Bone marrow (tissue), 2 donors: ENCODE results near the gene ZFAND3.
"Not testable (repeated sequence)": the region's sequence is repeated elsewhere in the genome, so short reads cannot be mapped to it uniquely, and the experiment has no call there.

Source experiments
- DNase-seq, 2 donors: peaks; one replicate each; lab custom pipeline; 2025; lab: John Stamatoyannopoulos, UW

The ZFAND3 gene

GRCh38 chr6:37865504-37865903 is 46.0 kb downstream of the ZFAND3 start:
- no peak for DNase-seq

DNA sequence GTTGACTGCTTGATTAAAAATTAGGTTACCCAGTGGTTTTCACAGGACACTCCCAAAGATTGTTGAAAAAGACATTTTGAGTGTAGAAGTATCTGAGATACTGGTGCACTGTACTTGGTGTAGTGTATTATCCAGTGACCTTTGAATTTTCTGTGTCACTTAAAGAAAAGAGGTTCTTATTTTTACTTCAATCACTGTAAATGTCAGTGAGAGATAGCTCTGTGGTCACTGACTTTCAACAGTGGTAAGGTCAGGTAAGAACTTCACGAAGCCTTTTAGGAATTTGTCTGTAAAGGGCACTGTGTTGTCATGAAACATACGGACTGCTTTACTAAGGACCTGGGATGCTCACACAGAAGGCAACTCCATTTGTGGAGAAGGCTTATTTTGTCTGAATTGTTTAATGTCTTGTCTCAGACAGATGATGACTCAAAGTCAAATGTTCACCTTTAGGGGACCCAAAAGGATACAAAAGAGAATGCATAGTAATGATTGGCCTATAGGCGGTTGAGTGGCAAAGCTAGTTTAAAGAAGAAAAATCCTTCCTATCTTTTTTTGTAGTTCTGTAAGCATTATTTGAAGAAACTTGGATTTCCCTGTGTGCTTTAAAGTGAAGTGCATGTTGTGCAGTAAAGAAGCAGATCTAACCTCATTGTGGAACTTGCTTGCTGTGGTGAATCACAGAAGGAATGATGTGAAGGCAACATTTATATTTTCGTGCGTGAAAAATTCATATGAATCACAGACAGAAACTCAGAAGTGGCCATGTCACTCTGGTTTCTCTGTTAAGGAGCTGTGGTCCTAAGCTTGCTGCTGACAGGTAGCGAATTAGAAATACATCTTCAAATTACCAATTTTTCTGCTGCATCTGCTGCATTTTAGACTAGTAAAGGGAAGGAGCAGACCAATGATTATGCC is 47.3 kb downstream of the ZFAND3 start:
- DNase-seq = no peak

- DNase-seq = peak in 1 of 2 donors; percentile 7
Measured at GRCh38 chr6:37867756-37868446, 48.4 kb downstream of the ZFAND3 start.

DNA sequence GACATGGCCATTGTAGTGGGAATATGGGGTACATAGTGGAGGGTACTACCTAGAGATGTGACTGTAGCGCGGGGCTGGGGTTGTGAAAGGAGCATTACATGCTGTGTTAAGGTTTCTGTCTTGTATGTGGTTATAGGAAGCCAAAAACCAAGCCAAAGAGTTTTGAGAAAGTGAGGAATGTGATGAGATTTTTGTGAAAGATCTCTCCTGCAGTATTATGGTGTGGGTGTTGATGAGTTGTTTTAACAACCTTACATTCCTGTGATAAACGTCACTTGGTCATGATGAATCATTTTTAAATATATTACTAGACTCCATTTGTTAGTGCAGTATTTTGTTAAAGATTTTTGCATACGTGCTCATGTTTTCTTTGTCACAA is 48.9 kb downstream of the ZFAND3 start:
- no peak for DNase-seq

DNA sequence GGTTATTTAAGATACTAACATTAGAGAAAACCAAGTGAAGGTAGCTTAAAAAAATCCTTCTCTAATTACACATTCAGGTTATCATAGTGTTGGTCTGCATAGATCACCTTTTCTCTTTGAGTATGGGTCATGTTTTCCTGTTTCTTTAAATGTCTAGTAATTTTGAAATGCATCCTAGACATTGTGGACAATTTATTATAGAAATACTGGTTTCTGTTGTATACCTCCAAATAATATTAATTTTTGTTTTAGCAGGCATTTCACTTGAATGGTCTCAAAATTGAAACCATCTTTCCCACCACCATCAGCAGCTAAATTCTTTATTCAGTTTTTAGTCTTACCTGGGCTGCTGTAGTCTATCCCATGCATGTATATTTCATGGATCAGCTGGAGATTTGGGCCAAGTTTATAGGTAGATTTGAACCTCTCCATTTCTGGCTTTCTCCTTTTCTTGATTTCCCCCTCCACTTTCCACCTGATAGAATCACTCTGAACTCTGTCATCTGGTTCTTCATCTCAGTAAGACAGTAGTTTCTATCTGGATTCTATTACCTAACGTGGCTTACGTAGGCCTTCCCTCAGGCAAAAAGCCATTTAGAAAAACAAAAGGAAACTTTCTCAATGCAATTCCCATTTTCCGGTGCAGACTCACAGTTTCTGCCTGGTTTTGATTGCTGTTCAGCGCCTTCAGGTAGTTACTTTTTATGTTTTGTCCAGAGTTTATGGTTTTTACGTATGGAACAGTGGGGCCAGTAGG is 52.3 kb downstream of the ZFAND3 start:
- DNase-seq = no peak

DNA sequence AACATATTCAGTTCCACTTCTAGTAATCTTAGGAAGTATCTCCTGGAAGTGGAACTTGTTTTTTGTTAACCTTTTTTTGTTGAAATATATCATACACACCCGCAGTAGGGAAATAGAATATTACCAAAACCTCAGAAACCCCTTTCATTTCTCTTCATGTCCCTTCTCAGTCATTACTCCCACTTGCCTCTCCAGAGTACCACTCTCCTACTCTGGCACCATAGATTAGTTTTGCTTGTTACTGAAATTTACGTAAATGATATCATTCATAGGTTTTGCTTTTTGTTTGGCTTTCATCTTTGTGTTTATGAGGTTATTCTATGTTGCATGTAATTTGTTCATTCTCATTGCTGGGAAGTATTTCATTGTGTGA is 52.8 kb downstream of the ZFAND3 start:
- DNase-seq = no peak

DNA sequence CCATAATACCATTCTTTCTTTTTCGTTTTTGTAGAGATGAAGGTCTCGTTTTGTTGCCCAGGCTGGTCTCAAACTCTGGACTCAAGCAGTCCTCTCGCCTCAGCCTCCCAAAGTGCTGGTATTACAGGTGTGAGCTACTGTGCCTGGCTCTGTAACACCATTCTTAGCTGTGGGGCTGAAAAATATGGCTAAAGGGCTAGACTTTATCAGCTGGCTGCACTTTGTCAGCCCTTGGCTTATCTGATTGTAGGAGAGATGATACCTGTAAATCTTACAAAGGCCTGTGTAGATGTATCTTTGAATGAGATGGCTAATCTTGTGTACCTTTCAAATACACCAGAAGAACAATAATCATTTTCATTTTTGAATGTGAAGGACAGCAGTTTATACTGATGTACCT is 55.2 kb downstream of the ZFAND3 start:
- no peak for DNase-seq

DNA sequence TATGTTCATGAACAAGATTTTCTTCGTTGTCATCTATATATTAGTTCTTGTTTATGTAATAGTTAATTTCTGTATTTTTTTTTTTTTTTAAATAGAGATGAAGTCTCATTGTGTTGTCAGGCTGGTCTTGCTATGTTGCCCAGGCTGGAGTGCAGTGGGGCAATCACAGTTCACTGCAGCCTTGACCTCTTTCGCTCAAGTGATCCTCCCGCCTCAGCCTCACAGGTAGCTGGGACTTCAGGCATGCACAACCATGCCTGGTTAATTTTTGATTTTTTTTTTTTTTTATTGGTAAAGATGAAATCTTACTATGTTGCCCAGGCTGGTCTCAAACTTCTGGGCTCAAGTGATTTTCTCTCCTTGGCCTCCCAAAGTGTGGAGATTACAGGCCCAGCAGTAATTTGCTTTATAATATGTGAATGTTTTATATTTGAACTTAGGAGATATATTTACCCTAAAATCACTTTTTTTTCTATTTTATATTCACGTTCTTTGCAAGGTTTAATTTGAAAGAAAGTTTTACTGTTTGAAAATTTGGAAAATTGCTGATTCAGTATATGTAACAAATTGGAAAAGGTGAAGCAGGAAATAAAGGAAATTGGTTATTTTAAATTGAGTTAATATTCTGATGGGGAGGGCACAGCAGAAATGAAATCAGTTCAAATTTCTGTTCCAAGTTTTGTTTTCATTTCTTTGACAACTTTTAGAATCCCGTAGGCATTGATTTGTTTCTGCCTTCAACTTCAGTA is 56.2 kb downstream of the ZFAND3 start:
- no peak for DNase-seq

DNA sequence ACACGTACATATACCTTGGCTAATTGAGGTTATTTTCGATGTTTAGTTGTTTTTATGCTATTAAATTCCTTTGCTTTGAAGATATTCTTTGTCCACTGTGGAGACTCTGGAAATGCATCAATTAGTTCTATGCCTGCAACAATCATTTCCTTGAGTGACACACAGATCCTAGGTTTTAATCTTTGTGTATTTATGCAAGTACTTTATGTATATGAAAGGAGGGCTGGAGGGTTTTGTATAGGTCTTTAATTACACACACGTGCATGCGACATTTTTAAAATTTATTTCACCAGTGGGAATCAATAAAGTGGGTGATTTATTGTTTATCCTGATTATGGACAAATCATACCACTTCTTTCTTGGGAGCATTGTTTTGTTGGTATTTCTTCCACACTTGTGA is 57.3 kb downstream of the ZFAND3 start:
- DNase-seq = no peak

DNA sequence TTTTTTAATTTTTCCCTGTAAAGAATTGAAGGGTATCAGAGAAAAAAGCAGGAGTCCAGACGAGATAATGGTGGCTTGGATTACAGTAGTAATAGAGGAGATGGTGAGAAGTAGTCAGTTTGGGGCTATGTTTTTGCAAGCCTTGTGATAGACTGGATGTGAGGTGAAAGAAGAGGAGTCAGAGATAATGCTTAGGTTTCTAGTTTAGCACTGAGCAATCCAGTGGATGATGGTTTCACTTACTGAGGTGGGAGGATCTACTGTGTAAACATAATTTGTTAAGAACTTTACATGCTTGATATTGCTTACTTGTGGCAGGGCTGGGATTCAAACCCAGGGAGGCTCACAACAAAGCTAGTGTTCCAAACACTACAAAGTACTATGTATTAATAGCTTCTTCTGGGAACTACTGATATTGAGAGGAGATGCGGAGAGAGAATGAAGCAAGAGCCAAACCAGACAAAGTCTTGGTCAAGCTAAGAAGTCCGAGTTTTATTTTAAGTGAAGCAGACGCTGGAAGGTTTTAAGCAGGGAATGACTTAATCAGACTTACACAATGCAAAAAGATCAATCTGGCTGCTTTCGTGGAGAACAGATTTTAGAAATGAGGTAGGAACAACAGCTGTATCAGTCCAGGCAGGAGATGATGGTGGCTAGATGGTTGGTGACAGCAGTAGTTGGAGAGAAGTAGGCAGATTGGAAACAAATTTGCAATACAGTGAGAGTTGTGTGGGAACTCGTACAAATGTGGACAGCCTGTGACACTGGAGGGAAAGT is 58.0 kb downstream of the ZFAND3 start:
- no peak for DNase-seq

DNA sequence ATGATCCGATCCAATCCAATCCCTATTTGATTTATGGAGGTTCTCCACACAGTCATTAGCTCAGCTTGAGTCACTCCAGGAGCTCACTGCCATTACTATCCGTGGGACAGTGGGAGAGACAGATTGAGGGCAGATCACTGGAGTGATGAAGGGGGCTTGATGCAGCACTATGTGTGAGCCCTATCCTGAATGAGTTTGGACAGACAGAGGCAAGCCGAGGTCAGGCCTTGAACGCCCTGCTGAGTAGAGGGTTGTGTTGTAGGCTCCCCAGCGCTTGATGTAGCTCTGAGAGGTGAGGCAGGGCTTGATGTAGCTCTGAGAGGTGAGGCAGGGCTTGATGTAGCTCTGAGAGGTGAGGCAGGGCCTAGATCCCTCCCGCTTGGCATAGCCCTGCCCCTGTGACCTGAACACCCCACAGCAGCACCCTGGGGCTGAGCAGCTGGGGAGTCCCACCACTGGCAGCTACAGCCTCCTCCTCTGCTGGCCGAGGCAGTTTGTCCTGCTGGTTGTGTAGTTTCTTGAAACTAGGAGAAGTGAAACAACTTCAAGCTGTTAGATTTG is 58.7 kb downstream of the ZFAND3 start:
- no peak for DNase-seq

GRCh38 chr6:37880602-37881001 is 61.1 kb downstream of the ZFAND3 start:
- DNase-seq = not testable (repeated sequence)

DNA sequence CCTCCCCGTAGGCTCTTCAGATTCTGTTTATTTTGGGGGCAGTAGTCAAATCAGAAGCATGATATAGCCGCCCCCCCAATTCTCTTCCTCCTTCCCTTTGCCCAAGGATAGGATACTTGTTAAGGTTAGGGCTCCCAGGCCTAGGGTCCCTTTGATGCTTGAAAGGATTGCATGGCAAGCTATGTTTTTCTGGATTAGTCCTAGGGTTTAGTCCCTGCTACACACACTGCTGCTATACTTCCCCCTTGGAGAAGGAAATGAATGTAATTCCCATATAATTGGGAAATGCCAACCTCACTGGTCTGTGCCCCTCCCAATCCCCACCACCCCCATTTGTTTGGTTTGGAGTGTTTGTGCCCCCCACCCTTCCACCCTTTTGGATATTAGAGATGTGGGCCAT is 62.8 kb downstream of the ZFAND3 start:
- no peak for DNase-seq

- no peak for DNase-seq
Measured at GRCh38 chr6:37882724-37883413, 63.3 kb downstream of the ZFAND3 start.

GRCh38 chr6:37884548-37884947 is 65.0 kb downstream of the ZFAND3 start:
- DNase-seq = no peak

DNA sequence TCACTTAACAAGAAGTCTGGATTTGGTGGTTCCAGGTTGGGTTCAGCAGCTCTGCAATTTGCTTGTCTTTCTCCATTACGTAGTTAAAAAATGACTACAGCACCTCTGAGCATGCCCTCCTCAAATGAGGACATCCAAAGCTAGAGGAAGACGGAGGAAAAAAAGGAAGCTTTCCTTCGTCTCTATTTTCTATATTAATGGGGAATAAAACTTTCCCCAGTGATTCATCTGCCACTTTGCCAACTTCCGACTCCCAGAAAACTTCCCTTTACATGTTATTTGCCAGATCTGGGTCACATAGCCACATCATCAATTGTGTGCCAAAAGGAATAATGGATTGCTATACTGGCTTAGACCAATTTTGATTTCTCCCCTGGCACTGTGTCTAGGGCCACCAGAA is 69.5 kb downstream of the ZFAND3 start:
- DNase-seq = no peak

DNA sequence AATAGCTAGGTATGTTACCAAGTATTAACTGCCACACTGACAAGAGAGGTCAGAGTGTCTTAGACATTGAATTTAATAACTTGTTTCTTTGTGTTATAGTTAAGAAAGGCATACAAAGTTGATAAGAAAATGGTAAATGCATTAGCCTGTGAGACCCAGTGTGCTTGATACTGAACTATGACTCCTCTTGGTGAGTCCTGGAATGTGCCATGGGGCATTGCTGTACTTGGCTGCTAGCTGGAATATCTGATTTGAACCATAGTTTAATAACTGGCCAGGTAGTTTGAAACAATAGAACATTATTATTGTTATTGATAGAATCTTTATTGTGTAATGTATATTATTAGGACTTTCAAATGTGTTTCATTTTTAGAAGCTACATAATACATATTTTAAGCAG is 70.0 kb downstream of the ZFAND3 start:
- DNase-seq = no peak

DNA sequence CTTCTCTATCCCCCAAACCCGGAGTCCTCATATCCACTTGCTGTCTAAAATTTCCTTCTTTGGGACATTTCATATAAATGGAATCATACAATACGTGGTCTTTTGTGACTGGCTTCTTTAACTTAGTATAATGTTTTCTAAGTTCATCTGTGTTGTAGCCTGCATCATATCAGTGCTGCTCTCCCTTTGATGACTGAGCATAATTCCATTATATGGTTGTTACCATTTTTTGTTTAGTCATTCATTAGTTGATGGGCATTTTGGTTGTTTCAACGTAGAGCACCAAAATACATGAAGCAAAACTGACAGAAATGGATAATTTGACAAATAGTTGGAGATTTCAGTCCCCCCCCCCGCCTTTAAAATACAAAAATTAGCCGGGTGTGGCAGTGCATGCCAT is 71.5 kb downstream of the ZFAND3 start:
- no peak for DNase-seq

DNA sequence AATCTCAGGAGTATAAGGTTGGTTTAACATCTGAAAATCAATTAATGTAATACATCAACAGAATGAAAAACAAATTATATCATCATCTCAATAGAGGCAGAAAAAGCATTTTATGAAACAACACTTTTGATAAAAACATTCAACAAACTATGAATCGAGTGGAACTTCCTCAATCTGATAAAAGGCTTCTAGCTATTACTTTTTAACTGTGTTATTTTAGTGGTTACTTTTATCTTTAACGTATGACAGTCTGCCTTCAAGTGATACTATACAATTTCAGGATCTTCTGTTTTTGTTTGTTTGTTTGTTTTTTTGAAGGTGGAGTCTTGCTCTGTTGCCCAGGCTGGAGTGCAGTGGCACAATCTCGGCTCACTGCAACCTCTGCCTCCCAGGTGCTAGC is 73.7 kb downstream of the ZFAND3 start:
- no peak for DNase-seq

GRCh38 chr6:37893734-37894133 is 74.2 kb downstream of the ZFAND3 start:
- DNase-seq = not testable (repeated sequence)
